GM15510 (cell line): ENCODE results near the gene RBM17.

Experiments
- POLR2A ChIP-seq: IDR thresholded peaks from 3 replicates; pipeline ENCODE4 v1.6.1; 2011; ENCODE audit warnings: borderline replicate concordance; ENCODE audit not compliant: insufficient read length; ENCODE audit errors: extremely low read depth

Gene RBM17

DNA sequence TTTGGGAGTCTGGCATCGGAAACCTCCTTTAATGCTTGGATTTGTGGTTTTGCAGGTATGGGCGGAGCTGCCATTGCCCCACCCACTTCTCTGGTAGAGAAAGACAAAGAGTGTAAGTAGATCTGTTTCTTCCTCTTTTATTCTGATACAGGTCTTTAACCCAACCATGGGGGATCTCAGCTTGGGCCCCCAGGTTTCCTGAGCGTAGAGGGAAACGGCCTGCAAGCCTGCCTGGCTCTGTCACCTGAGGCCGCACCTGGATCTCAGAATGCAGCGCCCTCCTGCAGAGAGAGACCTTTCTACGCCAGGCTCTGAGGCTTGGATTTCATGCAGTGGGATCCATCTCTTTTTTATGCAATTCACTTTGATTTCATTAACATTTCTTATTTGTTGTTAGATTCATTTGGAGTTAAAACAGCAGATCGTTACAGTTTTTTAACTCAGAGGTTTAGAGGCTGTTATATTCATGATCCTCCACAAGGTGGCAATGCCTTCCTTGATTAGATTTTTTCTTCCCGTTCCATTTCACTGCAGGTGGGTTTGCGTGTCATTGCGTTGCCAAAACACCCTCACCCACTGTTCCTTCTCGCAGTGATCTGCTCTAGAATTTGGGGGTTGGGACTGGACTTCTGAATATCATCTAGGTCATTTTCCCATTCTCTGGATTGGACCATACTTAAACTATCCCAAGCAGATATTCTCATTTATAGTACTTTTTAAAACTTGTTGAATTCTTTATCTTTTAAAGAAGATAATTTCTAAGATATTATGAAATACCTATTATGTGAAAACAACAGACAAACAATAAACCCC, 20.0 kb downstream of the RBM17 start:
- TF ChIP-seq POLR2A, result no peak

- TF ChIP-seq POLR2A, result no peak
These were observed 20.6 kb downstream of the RBM17 start for GRCh38 chr10:6109444-6109775.

- no peak for TF ChIP-seq POLR2A
These were observed 21.3 kb downstream of the RBM17 start for GRCh38 chr10:6110136-6110535.

DNA sequence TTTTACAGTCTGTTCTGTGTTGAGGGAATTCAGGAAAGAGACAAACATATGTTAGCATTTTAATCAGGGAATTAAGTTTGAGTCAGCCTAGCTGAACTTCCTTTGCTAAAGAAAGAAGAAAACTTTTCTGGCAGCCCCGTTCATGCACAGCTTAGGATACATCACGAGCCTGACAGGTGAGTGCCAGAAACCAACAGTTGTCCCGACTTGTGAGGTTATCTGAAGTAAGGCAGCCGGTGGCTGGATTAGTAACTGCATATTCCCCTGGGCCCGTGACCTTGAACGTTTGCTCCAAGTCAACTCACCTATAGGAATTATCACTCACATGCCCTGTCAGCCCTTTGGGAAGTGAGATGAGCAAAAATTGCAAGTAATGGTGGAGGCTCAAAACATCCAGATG, 24.1 kb downstream of the RBM17 start:
- no peak for TF ChIP-seq POLR2A

DNA sequence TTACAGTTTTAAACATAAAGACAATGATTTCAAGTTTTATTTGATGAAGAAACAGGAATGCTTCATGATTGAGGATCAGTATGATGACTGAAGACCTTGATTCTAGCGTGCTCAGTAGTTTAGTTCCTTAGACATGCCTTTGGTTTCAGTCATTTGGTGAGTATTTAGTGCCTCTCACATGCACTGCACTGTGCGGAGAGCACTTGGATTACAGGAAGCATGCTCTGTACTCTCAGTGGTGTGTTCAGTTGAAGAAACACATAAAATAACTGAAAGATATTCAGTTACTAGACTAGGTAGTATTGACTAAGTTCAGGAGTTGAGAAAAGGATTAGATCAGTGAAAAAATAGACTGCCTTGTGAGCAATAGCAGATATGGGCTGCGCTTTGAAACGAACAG, 25.5 kb downstream of the RBM17 start:
- no peak for TF ChIP-seq POLR2A

GRCh38 chr10:6114805-6115341, 26.0 kb downstream of the RBM17 start:
- TF ChIP-seq POLR2A, result no peak

GRCh38 chr10:6115411-6115810, 26.6 kb downstream of the RBM17 start:
- no peak for TF ChIP-seq POLR2A

GRCh38 chr10:6115824-6116350, 27.1 kb downstream of the RBM17 start:
- TF ChIP-seq POLR2A, result no peak

- no peak for TF ChIP-seq POLR2A
These were observed 28.0 kb downstream of the RBM17 start for GRCh38 chr10:6116806-6117205.

DNA sequence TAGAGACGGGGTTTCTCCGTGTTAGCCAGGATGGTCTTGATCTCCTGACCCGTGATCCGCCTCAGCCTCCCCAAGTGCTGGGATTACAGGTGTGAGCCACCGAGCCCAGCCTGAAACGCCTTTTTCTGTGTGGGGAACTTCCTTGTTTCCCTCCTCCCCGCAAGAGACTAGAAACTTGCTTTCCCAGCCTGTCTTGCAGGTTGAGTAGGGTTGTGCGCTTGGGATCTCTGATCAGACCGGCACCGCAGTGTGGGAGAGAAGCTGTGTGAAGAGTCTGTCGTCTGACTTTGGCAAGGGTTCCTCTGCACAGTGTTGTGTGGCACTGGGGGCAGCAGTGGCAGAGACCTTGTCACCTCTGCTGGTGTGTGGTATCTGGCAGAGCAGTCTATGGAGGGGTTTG, 28.9 kb downstream of the RBM17 start:
- TF ChIP-seq POLR2A, result no peak

DNA sequence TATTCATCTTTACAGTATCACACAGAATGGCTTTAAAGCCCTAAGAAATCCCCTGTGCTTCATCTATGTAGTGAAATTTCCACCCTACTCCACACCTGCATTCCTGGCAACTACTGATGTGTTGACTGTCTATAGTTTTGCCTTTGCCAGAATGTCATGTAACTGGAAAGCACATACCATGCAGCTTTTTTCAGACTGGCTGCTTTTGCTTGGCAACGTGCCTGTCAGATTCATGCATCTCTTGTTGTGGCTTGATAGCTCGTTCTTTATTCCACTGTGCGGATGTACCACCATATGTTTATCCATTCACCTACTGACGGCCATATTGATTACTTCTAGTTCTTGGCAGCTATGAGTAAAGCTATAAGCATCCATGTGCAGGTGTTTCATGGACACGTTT, 30.6 kb downstream of the RBM17 start:
- no peak for TF ChIP-seq POLR2A

DNA sequence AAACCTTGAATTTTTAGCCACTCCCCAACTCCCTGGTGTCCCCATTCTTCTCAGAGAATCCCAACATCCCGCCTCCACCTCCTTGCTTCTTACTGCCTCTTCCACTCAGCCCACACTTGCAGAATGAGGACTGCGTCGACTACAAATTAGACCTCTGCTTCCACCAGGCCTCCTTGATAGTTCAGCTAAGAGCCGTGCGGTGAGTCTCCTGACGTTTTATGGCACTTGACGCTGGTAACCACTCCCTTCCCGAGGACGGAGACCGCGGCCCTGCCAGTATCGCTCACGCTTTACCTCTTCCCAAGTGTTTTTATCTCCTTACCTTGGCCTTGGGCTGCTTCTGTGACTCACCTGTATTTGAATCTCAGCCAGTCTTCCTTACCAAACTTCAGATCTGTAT, 31.1 kb downstream of the RBM17 start:
- TF ChIP-seq POLR2A, result no peak

DNA sequence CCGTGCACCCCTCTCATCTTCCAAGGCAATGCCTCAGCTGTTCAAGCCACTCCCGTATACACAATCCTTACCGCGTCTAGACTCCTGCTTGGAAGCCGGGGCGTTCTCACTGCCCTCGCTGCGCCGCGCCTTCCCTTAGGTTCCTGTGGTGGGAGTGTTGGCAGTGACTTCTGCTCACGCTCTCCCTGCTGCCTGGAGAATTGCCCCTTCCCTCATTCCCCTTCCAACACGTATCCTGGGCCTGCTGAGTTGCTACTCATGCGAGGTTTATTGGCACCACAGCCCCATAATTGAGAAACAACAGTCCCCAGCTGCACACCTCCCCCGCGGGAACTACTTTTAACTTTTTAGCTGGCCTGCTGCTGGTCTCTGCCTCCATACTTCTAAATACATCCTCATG, 31.9 kb downstream of the RBM17 start:
- TF ChIP-seq POLR2A, result no peak

GRCh38 chr10:6121146-6121545, 32.3 kb downstream of the RBM17 start:
- no peak for TF ChIP-seq POLR2A

GRCh38 chr10:6123532-6123931, 34.7 kb downstream of the RBM17 start:
- TF ChIP-seq POLR2A, result no peak

DNA sequence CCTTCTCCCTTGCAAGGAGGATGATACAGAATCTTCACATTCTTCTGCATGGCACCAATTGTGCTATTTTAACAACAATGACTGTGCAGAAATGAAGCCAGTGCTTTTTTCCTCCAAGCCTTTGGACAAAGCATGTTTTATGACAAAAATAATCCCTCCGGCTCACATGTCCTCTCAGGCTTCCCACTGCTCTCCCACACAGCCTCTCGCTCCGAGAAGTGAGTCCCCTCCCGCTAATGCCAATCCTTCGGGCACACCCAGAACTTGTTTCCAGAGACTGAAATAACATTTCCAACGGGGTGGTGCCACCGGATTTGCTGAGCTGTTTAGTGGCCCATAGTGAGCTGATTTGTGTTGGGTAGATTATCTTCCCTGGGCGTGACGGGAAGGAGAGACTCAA, 35.8 kb downstream of the RBM17 start:
- no peak for TF ChIP-seq POLR2A

DNA sequence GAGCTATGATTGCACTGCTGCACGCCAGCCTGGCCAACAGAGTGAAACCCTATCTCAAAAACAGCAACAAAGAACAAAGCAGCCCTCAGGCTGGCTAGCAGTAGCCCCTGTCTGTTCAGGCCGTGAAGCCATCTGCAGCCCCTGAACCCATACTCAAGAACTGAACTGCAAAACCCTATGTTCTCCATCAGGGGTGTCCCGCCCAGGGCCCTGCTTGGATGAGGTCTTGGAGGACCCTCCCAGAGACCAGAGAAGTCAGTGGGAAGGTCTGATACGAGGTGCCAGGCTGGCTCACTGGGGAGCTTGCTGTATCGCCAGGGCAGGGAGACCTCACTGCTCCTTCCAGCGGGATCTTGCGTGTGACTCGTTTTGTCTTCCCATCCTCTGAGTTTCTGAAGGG, 39.3 kb downstream of the RBM17 start:
- TF ChIP-seq POLR2A, result no peak

DNA sequence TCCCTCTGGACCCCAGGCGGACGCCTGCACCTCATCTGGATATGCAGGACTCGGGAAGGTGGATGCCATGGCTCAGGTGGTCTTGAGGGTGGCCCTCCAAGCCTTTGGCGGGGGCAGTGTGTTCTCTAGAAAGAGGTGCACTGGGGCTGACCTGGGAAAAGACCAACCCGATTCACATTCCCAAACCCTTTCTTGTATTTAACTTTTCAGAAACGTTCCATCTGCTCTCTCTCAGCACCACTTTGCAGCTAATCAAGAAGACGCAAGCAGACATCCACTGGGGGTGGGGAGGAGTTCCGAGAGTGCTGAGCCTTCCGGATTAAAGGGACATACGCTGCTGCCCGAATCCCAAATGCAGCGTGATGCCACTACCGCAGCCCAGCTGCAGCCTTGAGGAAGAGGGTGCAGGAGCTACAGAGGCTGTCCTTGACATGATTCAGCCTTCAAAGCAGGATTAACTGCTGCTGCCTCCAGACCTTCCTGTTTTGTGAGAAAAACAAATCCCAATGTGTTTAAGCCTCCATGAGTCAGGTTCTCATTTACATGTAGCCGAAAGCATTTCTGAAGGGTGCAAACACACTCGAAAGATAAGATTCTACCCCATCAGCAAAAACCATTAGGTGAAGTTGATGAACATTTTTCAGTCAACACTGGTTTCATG, 39.9 kb downstream of the RBM17 start:
- TF ChIP-seq POLR2A, result no peak
